GM04504 (cell line): Measurements from ENCODE around the gene ZNF304.
"Not testable (repeated sequence)": the region's sequence is repeated elsewhere in the genome, so short reads cannot be mapped to it uniquely, and the experiment has no call there.

Experiments
- DNase-seq: peaks from one replicate; pipeline ENCODE4 v3.0.0-alpha.2; 2012; ENCODE audit warnings: low read depth

ZNF304 gene

GRCh38 chr19:57362419-57362818 is 11.3 kb downstream of the ZNF304 start:
- DNase-seq, result no peak

GRCh38 chr19:57362997-57363687 is 12.1 kb downstream of the ZNF304 start, which contains the start of the genes TRAPPC2B and ZNF547:
Gene TRAPPC2B (plus strand): TSS chr19:57363551. CDS start chr19:57364834, 1,283 bp downstream.
Gene ZNF547 (plus strand): TSS chr19:57363551. CDS start chr19:57368556, 5,005 bp downstream.
- DNase-seq, result peak; percentile 99

GRCh38 chr19:57363688-57364181 is 12.7 kb downstream of the ZNF304 start:
- DNase-seq, result no peak

GRCh38 chr19:57366776-57367175 is 15.7 kb downstream of the ZNF304 start:
- no peak for DNase-seq

GRCh38 chr19:57374179-57374578 is 23.1 kb downstream of the ZNF304 start:
- DNase-seq, result no peak

- not testable (repeated sequence) for DNase-seq
These were observed 23.6 kb downstream of the ZNF304 start for GRCh38 chr19:57374647-57375046.

- no peak for DNase-seq
These were observed 25.1 kb downstream of the ZNF304 start for GRCh38 chr19:57376151-57376550.

GRCh38 chr19:57377498-57378146 is 26.6 kb downstream of the ZNF304 start:
- DNase-seq, result no peak

GRCh38 chr19:57380923-57381322 is 29.9 kb downstream of the ZNF304 start:
- DNase-seq, result no peak

- DNase-seq, result no peak
These were observed 31.9 kb downstream of the ZNF304 start for GRCh38 chr19:57382806-57383488.

GRCh38 chr19:57389194-57389729 is 38.2 kb downstream of the ZNF304 start:
- DNase-seq, result no peak

- peak; percentile 96 for DNase-seq
These were observed 38.9 kb downstream of the ZNF304 start, which contains the start of gene ZNF548 for GRCh38 chr19:57389730-57390598. Gene ZNF548 (plus strand): TSS chr19:57389854. CDS start chr19:57390100, 246 bp downstream.

GRCh38 chr19:57395710-57396109 is 44.6 kb downstream of the ZNF304 start:
- no peak for DNase-seq

GRCh38 chr19:57398868-57399267 is 47.8 kb downstream of the ZNF304 start:
- DNase-seq, result no peak

GRCh38 chr19:57403737-57404563 is 52.9 kb downstream of the ZNF304 start:
- DNase-seq, result no peak

- no peak for DNase-seq
These were observed 55.5 kb downstream of the ZNF304 start for GRCh38 chr19:57406516-57407123.
